SK-N-MC (cell line): ENCODE data around the gene CDIP1.
A peak's percentile ranks its signal among the peaks of the same experiment; 100 is the strongest.

Experiments used
- DNase-seq: peaks from one replicate; pipeline ENCODE4 v3.0.0-alpha.2; 2011; ENCODE audit warnings: low read depth, low spot score
- H3K27ac ChIP-seq: fragments of 200-600 bp; sonication (generic); 2 replicates; pipeline ENCODE4 v1.5.1; 2016; ENCODE audit warnings: mixed run types
- H3K36me3 ChIP-seq: fragments of 200-600 bp; sonication (generic); 2 replicates; pipeline ENCODE4 v1.6.1; 2017; ENCODE audit warnings: antibody characterized with exemption, low read length, mixed read lengths; ENCODE audit not compliant: insufficient read depth
- H3K4me3 ChIP-seq: fragments of 200-600 bp; sonication (generic); 2 replicates; pipeline ENCODE4 v1.5.1; 2016
- H3K9ac ChIP-seq: fragments of 200-600 bp; sonication (generic); 2 replicates; pipeline ENCODE4 v1.8.0; 2017; ENCODE audit warnings: mixed run types, mixed read lengths; ENCODE audit not compliant: insufficient read length
- H3K9me3 ChIP-seq: fragments of 200-600 bp; sonication (generic); 2 replicates; pipeline ENCODE4 v1.6.1; 2017; ENCODE audit warnings: low read depth, mild to moderate bottlenecking, antibody characterized with exemption, low read length, moderate library complexity, mixed read lengths
- EZH2 ChIP-seq: fragments of 200-600 bp; sonication (generic); IDR thresholded peaks from one replicate; pipeline ENCODE4 v1.6.1; 2017; ENCODE audit warnings: antibody characterized with exemption
- FOXP2 ChIP-seq: optimal IDR thresholded peaks from 2 replicates; pipeline ENCODE3; 2011; ENCODE audit warnings: mild to moderate bottlenecking, moderate library complexity; ENCODE audit not compliant: insufficient read depth; ENCODE audit errors: extremely low read length, control extremely low read depth
- POLR2AphosphoS5 ChIP-seq: IDR thresholded peaks from 2 replicates; pipeline ENCODE4 v1.6.1; 2012; ENCODE audit warnings: mild to moderate bottlenecking, low read depth, low read length, borderline replicate concordance

Gene CDIP1

GRCh38 chr16:4465977-4466779 lies 72.4 kb downstream of the CDIP1 start:
- H3K36me3 ChIP-seq: peaks cover 22% of the 10 kb centered on the region; the same call in 1 of the 2 replicates
- H3K9me3 ChIP-seq: no peaks in the 10 kb centered on the region

GRCh38 chr16:4463522-4464163 lies 74.9 kb downstream of the CDIP1 start:
- Histone ChIP-seq H3K36me3 (peaks cover 19% of the 10 kb centered on the region; the same call in 1 of the 2 replicates), H3K9ac (no peak overlapping the region), H3K27ac (no peak overlapping the region)

More at GRCh38 chr16:4465977-4466779, 72.4 kb downstream of the CDIP1 start:
- DNase-seq: no peak
- no peak overlapping the region for H3K27ac ChIP-seq
- no peak overlapping the region for H3K4me3 ChIP-seq
- no peak overlapping the region for H3K9ac ChIP-seq
- TF ChIP-seq FOXP2 (no peak), POLR2AphosphoS5 (no peak), EZH2 (no peak)

GRCh38 chr16:4461250-4462085 lies 77.1 kb downstream of the CDIP1 start:
- no peak for DNase-seq
- Histone ChIP-seq H3K9ac (no peak overlapping the region), H3K4me3 (no peak overlapping the region), H3K27ac (peak overlapping the region; percentile 3; the same call in 1 of the 2 replicates), H3K36me3 (peaks cover 32% of the 10 kb centered on the region), H3K9me3 (no peaks in the 10 kb centered on the region)
- TF ChIP-seq FOXP2: no peak
- TF ChIP-seq EZH2: no peak
- TF ChIP-seq POLR2AphosphoS5: no peak

More at GRCh38 chr16:4463522-4464163, 74.9 kb downstream of the CDIP1 start:
- DNase-seq: no peak
- TF ChIP-seq POLR2AphosphoS5 (no peak), FOXP2 (no peak), EZH2 (no peak)
- Histone ChIP-seq H3K4me3 (no peak overlapping the region), H3K9me3 (no peaks in the 10 kb centered on the region)

DNA sequence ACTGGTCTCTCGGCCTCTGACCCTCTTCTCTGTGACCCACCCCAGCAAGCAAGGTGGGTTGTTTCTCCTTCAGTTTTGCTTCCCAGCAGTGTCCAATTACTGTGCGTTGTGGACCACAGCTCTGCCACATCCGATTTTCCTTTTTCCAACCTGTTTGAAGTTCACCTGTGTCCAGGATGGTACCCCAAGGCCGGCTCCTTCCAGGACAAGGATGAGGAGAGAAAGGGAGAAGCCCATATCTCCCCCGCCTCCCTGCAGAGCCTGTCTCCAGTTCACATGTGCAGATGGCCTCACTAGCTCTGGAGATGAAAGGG lies 77.7 kb downstream of the CDIP1 start:
- TF ChIP-seq POLR2AphosphoS5 (no peak), FOXP2 (no peak), EZH2 (no peak)
- Histone ChIP-seq H3K27ac (peak overlapping the region; percentile 3; the same call in 1 of the 2 replicates), H3K36me3 (peaks cover 32% of the 10 kb centered on the region), H3K9ac (no peak overlapping the region), H3K4me3 (no peak overlapping the region), H3K9me3 (no peaks in the 10 kb centered on the region)
- no peak for DNase-seq
